Lower leg skin (tissue), 3 donors: ENCODE measurements around the gene BAMBI.

ENCODE experiments used
- CTCF ChIP-seq, 3 donors: fragments of 450-650 bp; IDR thresholded peaks; one replicate each; pipeline ENCODE4 v1.5.1; 2016; ENCODE audit warnings: antibody characterized with exemption in 3 of 3, mild to moderate bottlenecking in 3 of 3, moderate library complexity in 2 of 3
- POLR2A ChIP-seq, 2 donors: fragments of 450-650 bp; IDR thresholded peaks; one replicate each; pipeline ENCODE4 v1.6.1; 2016 to 2017; ENCODE audit warnings: antibody characterized with exemption in 2 of 2, mild to moderate bottlenecking in 1 of 2, moderate library complexity in 1 of 2

GRCh38 chr10:28676968-28677887, at the start of gene BAMBI:
- TF ChIP-seq CTCF (IDR thresholded peaks at IDR 0.05): no peak
- peak in 1 of 2 donors; percentile 7 for TF ChIP-seq POLR2A (IDR thresholded peaks at IDR 0.05)
